Transverse colon (tissue), 4 donors: ENCODE measurements around the gene VAV2. TPM values are rescaled to one million over a fixed set of nuclear protein-coding genes. Genes with fewer than 3 reads are reported as not detected.

Source experiments
- DNase-seq: peaks from one replicate; pipeline ENCODE4 v3.0.0-alpha.2; 2019
- H3K27ac ChIP-seq, 4 donors: fragments of 200-600 bp; sonication (generic); 2 replicates each; pipeline ENCODE4 v1.5.1; 2016 to 2018; ENCODE audit warnings: inconsistent platforms in 4 of 4
- H3K27me3 ChIP-seq: fragments of 200-600 bp; sonication (generic); 2 replicates; pipeline ENCODE4 v1.5.1; 2017; ENCODE audit warnings: inconsistent platforms
- H3K36me3 ChIP-seq, 4 donors: fragments of 200-600 bp; sonication (generic); 2 replicates each; pipeline ENCODE4 v1.5.1; 2017 to 2019; ENCODE audit warnings: inconsistent platforms in 4 of 4
- H3K4me1 ChIP-seq, 4 donors: fragments of 200-600 bp; sonication (generic); 2 replicates each; pipeline ENCODE4 v1.5.1; 2017 to 2020; ENCODE audit warnings: inconsistent platforms in 4 of 4
- H3K4me3 ChIP-seq, 4 donors: fragments of 200-600 bp; sonication (generic); 1 replicate in 1 of 4; 2 replicates in 3 of 4; pipeline versions ENCODE4 v1.5.1 to v1.6.1; 2017 to 2019; ENCODE audit warnings: inconsistent platforms in 4 of 4
- H3K9me3 ChIP-seq, 2 donors: fragments of 200-600 bp; sonication (generic); 2 replicates each; pipeline ENCODE4 v1.5.1; 2017 to 2019; ENCODE audit warnings: inconsistent platforms in 2 of 2
- CTCF ChIP-seq, 5 experiments: fragments of 200-600 bp in 3 of 5; fragments of 450-650 bp in 2 of 5; sonication (generic) in 3 of 5; IDR thresholded peaks; 1 replicate in 2 of 5; 2 replicates in 3 of 5; pipeline ENCODE4 v1.5.1; 2016 to 2017; ENCODE audit warnings: antibody characterized with exemption in 5 of 5, inconsistent platforms in 3 of 5, mild to moderate bottlenecking in 2 of 5, moderate library complexity in 1 of 5
- EP300 ChIP-seq: sonication (generic); formaldehyde crosslinking; IDR thresholded peaks from one replicate; pipeline ENCODE4 v1.6.1; 2017; ENCODE audit warnings: antibody characterized with exemption, low read depth
- POLR2A ChIP-seq: fragments of 450-650 bp; IDR thresholded peaks from one replicate; pipeline ENCODE4 v1.6.1; 2016; ENCODE audit warnings: antibody characterized with exemption, mild to moderate bottlenecking, moderate library complexity
- POLR2AphosphoS5 ChIP-seq, 3 donors: sonication (generic); formaldehyde crosslinking; IDR thresholded peaks; one replicate each; pipeline ENCODE4 v1.6.1; 2016; ENCODE audit warnings: antibody characterized with exemption in 3 of 3
- WGBS, 2 donors: methylation state at CpG; one replicate each; pipeline ENCODE4 v1.1.5; 2018; ENCODE audit warnings: low coverage in 1 of 2; 5-methylcytosine and 5-hydroxymethylcytosine counted together
- in situ Hi-C, 4 donors: fragments of 200-750 bp; cut with MboI; loops; one replicate each; pipeline versions ENCODE4 v1.15.0 to v1.15.1; 2017; ENCODE audit warnings: low sequenced_read_pairs in 3 of 4, low pct_ligation_motif_present in 1 of 4, low pct_unique_long_range_greater_than_20kb in 1 of 4
- intact Hi-C: fragments of 100-400 bp; cut with DNase I; formaldehyde crosslinking; loops from one replicate; pipeline ENCODE4 v1.15.1; 2023; ENCODE audit warnings: low total_unique reads
- total RNA-seq, 4 donors: library from RNA; depleted of rRNA; stranded (reverse); fragments of >200 nt; gene quantifications; one replicate each; pipeline ENCODE4 v1.1.0, GENCODE V29; 2016

VAV2 gene
- total RNA-seq, 4 donors from 2014 or later: 8.2 to 52.4 (median 24.5) TPM

GRCh38 chr9:133734590-133735414 is 257.3 kb downstream of the VAV2 start:
- no peak for TF ChIP-seq POLR2A
- no peak for TF ChIP-seq POLR2AphosphoS5 (IDR thresholded peaks at IDR 0.05)
- TF ChIP-seq EP300: no peak
- TF ChIP-seq CTCF (IDR thresholded peaks at IDR 0.05): no peak
- Histone ChIP-seq H3K4me1 (peaks cover 0 to 15% (median 10%) of the 10 kb centered on the region in 4 donors), H3K36me3 (no peaks in the 10 kb centered on the region), H3K4me3 (no peak overlapping the region), H3K9me3 (no peaks in the 10 kb centered on the region), H3K27me3 (no peaks in the 10 kb centered on the region), H3K27ac (no peak overlapping the region)
- DNase-seq: no peak
- intact Hi-C loops (no loop called here), in situ Hi-C loops (no loop called here)
- 55 to 67% methylated on average over 5 to 23 of the region's 23 CpGs for WGBS, 2 donors

GRCh38 chr9:133733796-133734533 is 258.2 kb downstream of the VAV2 start:
- Histone ChIP-seq H3K4me1 (peaks cover 0 to 15% (median 10%) of the 10 kb centered on the region in 4 donors), H3K36me3 (no peaks in the 10 kb centered on the region), H3K4me3 (no peak overlapping the region), H3K9me3 (no peaks in the 10 kb centered on the region), H3K27ac (no peak overlapping the region), H3K27me3 (no peaks in the 10 kb centered on the region)
- DNase-seq: no peak
- no peak for TF ChIP-seq POLR2A
- TF ChIP-seq CTCF (IDR thresholded peaks at IDR 0.05): no peak
- no peak for TF ChIP-seq POLR2AphosphoS5 (IDR thresholded peaks at IDR 0.05)
- no peak for TF ChIP-seq EP300
- in situ Hi-C loops: no loop called here
- intact Hi-C loops: no loop called here
- 89 to 100% methylated on average over 1 to 18 of the region's 21 CpGs for WGBS, 2 donors

- H3K36me3 ChIP-seq: no peaks in the 10 kb centered on the region
- peaks cover 0 to 14% (median 8%) of the 10 kb centered on the region in 4 donors for H3K4me1 ChIP-seq
- in situ Hi-C loops (no loop called here), intact Hi-C loops (no loop called here)
- TF ChIP-seq EP300 (no peak), POLR2AphosphoS5 (IDR thresholded peaks at IDR 0.05) (no peak), POLR2A (no peak), CTCF (IDR thresholded peaks at IDR 0.05) (no peak)
- H3K27ac ChIP-seq: no peak overlapping the region
- 79% methylated on average over 4 of the region's 4 CpGs; no CpG with 5 or more reads in 1 of the 2 donors for WGBS, 2 donors
- H3K27me3 ChIP-seq: no peaks in the 10 kb centered on the region
- no peaks in the 10 kb centered on the region for H3K9me3 ChIP-seq
- DNase-seq: no peak
- H3K4me3 ChIP-seq: no peak overlapping the region
Observed at GRCh38 chr9:133733421-133733795, 258.7 kb downstream of the VAV2 start.

GRCh38 chr9:133732639-133733408 is 259.3 kb downstream of the VAV2 start:
- TF ChIP-seq POLR2A (no peak), POLR2AphosphoS5 (IDR thresholded peaks at IDR 0.05) (no peak), CTCF (IDR thresholded peaks at IDR 0.05) (no peak), EP300 (no peak)
- H3K9me3 ChIP-seq: no peaks in the 10 kb centered on the region
- H3K4me3 ChIP-seq: no peak overlapping the region
- H3K27me3 ChIP-seq: no peaks in the 10 kb centered on the region
- H3K4me1 ChIP-seq: peaks cover 0 to 8% (median 3%) of the 10 kb centered on the region in 4 donors
- intact Hi-C loops: no loop called here
- 50 to 61% methylated on average over 2 to 10 of the region's 10 CpGs for WGBS, 2 donors
- no peak overlapping the region for H3K27ac ChIP-seq
- no peak for DNase-seq
- in situ Hi-C loops: no loop called here
- H3K36me3 ChIP-seq: no peaks in the 10 kb centered on the region
